Daoy (cell line): ENCODE results near the gene SS18. TPM values are rescaled to one million over a fixed set of nuclear protein-coding genes. Genes with fewer than 3 reads are reported as not detected.

Experiments
- DNase-seq: peaks from one replicate; pipeline ENCODE4 v3.0.0-alpha.2; 2015; ENCODE audit warnings: low read depth
- total RNA-seq: library from RNA; depleted of rRNA; stranded (reverse); fragments of >200 nt; shearing (Covaris generic); gene quantifications from 2 replicates; pipeline ENCODE4 v1.2.3, GENCODE V29; 2014

The SS18 gene
- total RNA-seq, 1 experiment from 2014 or later, result 74.1 TPM

DNA sequence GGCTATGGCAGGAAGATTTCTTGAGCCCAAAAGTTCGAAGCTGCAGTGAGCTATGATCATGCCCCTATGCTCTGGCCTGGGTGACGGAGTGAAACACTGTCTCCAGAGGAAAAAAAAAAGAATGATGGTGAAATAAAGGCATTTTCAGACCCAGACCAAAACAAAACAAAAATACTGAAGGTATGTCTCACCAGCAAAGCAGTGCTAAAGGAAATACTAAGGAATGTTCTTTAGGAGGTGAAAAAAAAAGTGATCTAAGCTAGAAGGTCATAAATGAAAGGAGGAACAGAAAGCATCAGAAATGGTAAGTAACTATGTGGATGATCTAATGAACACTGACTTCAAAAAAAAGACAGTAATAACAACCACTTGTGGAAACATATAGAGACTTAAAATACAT, 18.7 kb downstream of the SS18 start:
- no peak for DNase-seq

DNA sequence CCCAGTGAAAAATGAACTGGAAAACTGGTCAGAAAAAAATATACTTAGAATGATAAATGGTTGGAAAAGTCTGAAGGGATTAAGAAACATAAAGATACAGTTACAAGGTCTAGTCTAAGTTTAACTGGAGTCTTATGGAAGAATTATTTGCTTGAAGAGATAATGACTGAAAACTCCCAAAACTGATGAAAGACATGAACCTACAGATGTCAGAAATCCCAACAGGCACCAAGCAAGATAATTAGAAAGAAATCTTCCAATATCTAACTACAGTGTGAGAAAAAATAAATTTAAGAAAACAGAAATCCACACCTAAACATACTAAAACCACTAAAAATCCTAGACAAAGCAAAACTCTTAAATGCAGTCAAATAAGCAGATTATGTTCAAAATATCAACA, 19.4 kb downstream of the SS18 start:
- no peak for DNase-seq

DNA sequence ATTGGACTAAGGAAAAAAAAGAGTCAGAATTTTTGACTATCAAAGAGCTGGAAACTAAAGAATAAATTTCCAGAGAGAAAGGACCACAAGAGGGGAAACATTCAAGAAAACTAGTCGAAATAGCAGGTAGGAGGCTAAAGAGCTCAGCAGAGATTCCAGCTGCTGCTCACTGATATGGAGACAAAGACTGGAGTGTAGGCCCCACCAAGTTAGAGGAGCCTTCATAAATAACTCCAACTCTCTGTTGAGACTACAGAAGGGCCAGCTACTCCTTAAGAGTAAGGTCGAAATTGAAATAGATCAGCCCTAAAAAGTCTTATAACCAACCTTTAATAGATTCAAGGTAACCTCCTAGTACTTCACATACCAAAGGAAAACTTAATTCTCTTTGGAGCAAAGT, 31.1 kb downstream of the SS18 start:
- DNase-seq, result no peak

DNA sequence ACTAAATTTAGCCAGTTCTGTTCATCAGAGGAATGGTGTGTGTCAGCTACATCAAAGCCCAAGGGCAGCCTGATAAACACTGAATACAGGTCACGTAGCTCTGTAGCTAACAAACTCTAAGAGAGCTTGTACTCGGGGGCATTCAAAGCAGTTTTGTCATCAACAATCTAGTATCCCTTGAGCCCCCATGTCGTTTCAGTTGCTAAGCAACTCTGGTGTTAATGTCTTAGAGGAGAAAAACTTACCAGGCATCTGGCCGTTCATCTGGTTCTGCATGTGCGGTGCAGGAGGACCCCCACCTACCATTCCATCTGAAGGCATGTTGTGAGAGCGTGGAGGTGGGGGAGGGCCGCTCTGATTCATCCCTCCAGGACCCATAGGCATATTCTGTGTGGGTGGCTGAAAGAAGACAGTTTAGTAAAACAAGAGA, 33.1 kb downstream of the SS18 start:
- no peak for DNase-seq

DNA sequence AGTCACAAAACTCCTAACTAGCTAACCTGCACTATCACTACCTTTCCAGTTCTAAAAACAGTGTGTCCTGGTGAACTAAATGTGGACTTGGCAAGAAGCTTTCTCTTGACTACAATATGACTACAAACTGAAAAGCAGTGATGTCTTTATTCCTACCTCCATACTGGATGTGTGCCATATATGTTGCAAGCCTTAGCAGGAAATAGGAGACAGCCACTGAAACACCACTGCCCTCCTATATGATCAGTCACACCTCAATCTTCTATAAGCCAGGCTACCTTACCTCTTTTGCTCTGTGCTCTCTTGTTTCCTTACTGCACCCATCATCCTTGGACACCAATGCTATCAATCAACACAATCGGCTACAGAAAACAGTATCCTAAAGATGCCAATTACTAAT, 34.1 kb downstream of the SS18 start:
- DNase-seq, result no peak

DNA sequence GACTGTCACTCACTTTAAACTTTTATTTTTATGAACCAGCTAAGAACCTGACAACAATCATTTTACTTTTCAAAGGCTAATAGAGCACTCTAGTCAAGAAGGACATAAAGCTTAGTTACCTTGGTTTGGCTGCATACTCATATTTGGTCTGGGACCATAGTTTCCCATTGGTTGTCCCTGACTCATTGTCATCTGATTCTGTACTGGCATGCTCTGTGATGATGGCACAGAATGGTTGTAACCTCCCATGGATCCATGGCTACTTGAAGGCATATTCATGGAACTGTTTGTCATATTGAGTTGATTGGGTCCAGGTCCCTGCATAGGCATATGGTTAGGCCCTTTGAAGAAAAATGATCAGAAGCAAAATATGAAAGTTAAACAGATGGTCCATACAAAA, 37.9 kb downstream of the SS18 start:
- no peak for DNase-seq

DNA sequence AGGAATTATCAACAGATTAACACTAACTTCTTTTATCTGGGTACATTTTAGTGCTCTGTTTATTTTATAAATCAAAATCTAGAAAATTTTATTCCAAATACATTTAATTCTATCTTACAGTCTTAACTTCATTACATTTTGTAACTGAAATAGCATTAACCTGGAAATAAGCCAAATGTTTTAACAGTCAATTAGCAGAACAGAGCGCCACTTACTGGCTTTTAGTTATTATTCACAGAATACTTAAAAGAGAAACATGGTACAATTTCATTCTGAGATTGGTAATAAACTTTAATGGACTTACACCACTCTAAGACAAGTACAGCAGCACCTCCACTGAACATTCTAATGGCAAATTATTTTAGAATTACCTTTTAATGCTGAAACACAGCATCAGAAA, 38.6 kb downstream of the SS18 start:
- DNase-seq, result no peak

DNA sequence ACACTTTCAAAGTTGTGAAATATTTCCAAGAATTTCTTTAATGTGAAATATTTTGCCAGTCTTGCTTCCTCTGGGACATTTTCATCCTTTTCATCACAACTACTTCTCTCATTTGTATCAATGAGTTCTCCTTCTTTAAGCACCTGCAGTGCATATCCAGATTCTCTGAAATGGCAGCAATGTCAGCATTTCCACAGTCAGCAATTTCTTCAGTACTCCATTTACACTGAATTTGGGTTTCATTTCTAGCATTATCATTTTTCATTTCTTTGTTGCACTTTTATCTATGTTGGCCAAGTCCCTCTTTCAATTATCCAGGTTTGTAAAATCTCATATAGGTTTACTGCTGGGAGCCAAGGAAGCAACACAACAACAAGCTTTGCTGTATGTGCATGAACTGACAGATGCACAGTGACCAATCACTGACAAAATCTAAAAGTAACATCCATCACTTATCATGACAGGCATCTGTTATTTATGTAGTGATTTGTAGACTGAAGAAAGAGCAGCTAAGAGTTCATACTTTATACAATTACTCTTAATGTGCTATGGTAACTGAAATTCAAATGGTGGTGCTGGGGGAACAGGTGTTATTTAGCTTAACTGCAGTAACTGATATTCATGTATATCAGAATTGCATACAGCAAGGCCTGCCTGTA, 43.9 kb downstream of the SS18 start:
- DNase-seq, result no peak

DNA sequence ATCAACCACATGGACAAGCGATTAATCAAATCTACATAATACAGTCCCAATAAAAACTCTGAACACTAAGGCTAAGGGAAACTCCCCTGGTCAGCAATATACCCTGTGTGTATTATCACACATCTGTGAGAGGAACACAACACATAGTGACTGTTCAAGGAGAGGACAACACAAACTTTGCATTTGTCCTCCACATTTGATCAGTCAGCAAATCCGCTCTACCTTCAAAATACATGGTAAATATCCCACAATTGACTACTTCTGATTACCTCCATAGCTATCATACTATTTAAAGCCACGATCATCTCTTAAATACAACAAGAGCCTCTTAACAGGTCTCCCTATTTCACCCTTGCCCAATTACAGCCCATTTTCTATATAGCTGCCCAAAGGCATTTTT, 45.6 kb downstream of the SS18 start:
- DNase-seq, result no peak

DNA sequence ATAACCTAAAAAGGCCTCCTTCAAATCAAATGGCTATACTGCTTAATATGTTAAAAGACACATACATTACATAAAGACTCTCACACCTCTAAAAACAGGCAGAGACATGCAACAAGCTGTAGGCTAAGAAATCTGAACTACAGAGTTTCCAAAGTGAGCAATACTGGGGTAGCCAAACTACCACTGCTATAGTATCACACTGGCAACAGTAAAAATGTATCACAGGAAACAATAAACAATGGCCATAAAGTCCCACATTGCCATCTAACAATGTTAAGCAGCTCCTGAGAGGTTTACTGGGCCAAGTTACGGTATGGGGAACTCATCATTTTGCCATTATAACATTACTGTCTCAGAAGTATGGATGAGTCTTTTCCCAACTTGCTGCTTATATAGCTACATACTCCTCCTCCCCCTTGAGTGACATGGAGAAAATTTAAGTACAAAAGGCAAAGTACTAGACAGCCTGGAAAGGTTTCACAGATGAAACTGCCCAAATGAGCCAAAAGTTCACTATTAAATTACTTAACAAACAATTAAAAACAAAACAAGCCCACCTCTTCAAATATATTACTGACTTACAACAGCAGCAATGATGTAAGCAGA, 50.3 kb downstream of the SS18 start:
- no peak for DNase-seq

DNA sequence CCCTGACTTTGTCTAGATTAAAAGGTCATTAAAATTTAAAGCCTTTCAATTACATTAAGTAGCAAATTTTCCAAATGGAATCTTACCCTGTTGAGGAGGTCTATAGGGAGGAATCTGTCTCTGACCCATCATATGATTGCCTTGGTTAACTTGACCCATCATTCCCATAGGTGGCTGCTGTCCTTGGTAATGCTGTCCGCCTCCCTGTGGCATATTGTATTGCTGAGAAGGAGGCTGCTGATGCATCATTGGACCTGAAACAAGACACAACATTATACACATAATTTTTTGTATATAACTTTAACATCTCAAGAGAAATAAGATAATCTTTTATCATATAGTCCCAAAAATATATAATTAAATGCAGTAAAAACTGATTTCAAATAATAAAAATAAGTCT, 51.2 kb downstream of the SS18 start:
- DNase-seq, result no peak

DNA sequence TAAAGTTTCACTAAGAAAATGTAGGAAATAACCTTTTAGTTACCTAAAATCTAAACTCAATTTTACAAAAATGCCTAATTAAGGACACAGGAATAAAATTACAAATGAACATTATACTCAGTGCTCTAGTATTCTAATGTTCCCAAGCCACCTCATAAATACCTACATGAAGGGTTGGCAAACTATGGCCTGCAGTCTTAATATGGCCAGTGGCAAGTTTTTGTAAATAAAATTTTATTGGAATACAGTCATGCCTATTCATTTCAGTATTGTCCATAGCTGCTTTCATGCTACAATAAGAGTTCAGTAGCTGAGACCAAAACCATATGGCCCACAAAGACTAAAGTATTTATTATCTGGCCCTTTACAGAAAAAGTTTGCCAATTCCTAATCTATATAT, 53.8 kb downstream of the SS18 start:
- no peak for DNase-seq

DNA sequence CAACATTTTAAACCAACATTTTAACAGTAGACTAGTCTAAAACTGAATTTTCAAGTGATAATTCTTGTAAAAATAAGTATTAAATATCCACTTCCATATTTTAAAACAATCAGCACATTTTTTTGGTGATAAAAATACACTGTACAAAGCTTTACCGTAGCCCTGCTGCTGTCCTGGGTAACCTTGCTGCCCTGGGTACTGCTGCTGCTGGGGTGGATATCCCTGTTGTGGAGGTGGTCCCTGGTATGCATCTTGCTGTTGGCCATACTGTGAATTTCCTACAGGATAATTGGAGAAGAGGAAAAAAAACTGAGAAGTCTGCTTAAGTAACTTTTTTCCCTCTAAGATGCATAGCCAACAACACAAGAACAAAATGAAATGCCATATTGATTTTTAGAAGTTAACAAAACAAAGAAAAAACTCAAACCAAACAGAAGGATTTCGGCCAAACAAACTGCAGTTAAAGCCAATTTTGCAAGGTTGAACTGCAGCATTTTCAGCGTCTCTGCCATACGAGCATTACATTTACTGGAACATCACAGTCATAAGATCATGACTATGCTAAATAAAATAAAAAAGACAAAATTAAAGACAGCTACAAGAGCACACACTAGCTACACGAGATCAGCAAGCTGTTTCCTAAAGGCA, 55.4 kb downstream of the SS18 start:
- DNase-seq, result no peak

DNA sequence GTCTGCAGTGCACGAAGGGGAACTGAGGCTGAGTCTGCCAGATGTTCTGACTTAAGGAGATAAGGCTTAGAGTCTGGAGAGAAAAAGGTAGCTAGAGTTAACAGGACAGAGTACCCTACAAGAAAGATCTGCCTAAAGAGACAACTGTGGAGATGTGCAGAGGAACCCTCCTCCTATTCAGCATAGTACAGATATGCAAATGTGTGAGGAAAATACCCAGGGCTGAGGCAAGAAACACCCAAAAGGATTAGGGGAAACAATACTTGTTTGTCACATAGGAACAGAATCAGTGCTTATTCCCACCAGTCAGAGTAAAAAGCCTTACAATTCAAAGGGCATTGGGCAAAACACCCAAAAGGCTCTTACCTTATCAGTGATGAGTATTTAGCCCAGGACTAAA, 67.8 kb downstream of the SS18 start:
- no peak for DNase-seq

DNA sequence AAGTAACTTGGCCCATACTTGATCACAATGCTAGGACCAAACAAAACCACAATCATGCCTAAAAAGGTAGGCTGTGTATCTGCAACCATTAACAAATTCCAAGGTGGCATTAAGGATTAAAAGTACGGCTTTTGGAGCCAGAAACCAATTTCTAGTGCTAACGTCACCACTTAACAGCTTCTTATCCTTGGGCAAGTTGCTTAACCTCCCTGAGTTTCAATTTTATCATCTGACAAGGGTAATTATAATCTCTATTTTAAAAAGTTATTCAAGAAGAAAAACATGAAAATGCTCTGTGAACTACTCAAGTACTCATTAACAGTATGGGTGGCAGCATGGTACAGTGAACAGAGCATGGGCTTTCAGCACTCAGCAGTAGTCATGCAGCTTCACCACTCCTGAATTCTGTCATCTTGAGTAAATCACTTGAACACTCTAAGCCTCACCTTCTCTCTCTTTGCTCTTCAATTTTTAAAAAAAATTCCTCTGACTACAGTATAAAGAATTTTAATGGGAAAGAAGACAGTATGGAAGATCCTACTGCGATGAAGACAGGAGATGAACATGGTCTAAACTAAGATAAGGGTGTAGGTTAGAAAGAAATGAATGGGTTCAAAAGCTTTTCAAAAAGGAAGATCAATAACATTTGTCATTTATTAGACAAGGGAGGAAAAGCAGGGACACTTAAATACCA, 69.2 kb downstream of the SS18 start:
- no peak for DNase-seq

DNA sequence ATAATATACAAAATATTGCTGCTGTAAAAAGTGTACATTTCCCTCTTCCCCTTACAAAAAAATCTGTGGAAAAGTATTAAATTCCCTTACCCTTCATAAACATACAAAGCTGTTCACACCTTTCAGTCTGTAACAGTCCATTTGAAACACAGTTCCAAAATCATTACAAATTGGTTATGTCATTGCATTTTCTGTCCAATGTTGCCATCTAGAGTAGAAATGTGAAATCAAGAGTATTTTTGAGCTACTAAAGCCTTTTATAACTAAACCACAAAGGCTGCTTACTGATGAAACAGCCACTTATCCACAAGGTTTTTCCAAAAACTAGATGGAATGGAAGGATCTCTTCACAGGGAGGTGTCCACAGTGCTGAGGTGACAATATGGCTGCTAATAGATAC, 72.5 kb downstream of the SS18 start:
- DNase-seq, result no peak

DNA sequence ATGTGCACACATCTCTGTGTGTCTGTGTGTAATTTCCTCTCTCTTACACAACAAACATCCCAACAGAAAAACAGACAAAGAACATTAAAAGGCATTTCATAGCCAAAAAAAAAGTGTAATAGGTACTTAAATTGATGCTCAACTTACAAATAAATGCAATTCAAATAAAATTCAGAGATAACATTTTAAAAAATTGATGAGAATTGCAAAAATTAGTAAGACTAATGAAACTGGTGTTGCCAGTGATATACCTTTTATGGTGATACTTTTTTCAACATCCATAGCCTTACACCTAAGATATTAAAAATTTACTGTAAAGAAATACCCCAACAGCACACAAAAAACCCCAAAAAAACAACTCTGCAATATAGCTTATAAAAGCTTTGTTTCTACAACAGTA, 76.0 kb downstream of the SS18 start:
- no peak for DNase-seq

DNA sequence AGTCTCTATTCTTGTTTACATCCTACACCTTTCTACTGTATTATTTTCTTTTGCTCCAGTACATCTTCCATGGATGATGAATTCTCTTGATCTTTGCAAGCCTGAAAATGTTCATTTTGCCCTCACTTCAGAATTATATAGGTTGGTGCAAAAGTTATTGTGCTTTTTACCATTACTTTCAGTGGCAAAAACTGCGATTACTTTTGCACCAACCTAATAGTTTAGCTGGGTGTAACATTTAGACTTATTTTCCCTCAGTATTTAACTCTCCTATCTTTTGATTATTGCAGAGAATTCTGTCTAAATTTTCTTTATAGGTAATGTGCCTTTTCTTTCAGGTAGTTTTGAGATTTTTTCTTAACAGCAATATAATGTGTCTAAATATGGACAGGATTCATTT, 81.8 kb downstream of the SS18 start:
- no peak for DNase-seq

DNA sequence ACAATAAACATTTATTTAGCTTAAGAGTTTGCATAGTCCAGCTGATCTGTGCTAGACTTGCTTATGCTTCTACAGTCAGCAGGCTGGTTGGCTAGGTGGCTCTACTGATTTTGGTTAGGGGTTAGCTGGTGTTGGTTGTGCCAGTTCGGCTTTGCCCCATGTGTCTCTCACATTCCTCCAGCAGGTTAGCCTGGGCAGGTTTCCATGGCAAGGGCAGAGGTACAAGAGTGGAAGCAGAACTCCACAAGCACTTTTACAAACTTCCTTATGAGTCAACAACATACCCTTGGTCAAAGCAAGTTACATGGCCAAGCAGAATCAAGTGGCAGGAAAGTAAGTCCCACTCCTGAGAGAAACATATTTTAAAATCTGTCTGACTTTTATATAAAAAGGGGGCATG, 82.3 kb downstream of the SS18 start:
- no peak for DNase-seq

DNA sequence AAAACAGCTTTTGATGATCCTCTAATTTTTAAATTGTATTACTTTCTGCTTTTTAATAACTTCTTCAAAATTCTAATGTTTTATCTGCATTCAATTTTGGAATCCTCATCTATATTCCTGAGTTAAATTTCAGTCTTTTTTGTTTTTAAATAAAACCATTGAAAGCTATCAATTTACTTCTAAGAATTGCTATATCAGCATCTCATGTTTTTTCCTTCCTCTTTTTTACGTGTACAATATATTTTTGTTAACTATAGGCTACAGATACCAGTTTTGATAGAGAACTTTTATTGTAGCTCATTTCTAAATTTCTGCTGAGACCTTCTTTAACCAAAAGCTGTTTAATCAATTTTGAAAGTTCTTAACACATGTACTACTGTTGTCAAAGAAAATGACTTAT, 84.5 kb downstream of the SS18 start:
- DNase-seq, result no peak

DNA sequence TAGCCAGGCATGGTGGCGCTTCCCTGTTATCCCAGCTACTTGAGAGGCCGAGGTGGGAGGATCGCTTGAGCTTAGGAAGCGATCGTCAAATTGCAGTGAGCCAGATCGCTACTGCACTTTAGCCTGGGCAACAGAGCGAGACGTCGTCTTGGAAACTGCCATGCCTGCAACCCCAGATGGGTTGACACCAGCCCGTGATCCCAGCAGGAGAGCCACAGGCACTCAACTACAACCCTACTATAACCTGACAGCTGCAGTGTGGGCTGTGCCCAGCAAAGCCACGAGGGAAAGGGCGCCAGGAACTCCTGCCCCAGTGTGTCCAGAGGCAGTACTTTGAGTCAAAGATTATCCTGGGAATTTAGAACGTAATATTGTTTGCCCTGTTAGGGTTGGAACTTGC, 85.6 kb downstream of the SS18 start:
- DNase-seq, result no peak

DNA sequence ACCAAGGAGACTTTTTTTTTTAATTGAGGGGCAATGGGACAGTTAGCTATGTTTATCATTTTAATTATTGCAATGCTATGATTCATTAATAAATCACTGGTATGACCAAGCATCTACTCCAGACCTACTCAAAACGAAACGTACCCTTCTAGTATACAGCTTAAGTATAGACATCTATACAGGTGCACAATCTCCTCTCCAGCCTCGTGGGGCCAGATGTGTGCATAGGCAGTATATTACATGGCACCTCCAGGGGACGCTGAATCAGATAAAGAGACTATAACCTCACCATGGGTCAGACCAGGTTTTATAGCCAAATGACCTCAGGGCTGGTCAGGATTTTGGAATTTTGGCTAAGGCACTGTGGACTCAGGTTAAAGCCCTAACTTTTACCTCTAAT, 86.6 kb downstream of the SS18 start:
- no peak for DNase-seq

DNA sequence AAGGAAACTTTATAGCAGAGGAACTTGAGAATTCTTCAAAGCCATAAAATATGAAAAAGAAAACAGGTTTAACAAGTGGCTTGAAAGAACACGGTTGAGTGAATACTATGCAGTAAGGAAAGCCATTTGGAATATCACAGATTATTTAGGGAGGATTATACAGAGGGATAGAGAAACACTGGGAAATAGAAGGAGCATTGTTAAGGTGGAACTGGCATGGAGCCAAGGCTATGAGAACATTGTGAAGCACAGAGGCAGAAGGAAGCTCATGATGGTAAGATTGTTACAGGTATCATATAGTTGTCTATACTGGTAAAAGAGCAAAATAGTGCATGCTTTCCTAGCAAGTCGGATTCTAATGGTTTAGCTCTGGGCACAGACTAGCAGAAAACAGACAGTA, 87.1 kb downstream of the SS18 start:
- DNase-seq, result no peak
